HL-60 (cell line): ENCODE data around the gene GUCD1.

Source experiments
- CTCF ChIP-seq: IDR thresholded peaks from one replicate; pipeline ENCODE4 v1.5.1; 2011; ENCODE audit warnings: low read length, control low read depth, inconsistent platforms; ENCODE audit not compliant: insufficient read depth
- GABPA ChIP-seq: IDR thresholded peaks from 2 replicates; pipeline ENCODE4 v1.6.1; 2012; ENCODE audit warnings: low read depth

DNA sequence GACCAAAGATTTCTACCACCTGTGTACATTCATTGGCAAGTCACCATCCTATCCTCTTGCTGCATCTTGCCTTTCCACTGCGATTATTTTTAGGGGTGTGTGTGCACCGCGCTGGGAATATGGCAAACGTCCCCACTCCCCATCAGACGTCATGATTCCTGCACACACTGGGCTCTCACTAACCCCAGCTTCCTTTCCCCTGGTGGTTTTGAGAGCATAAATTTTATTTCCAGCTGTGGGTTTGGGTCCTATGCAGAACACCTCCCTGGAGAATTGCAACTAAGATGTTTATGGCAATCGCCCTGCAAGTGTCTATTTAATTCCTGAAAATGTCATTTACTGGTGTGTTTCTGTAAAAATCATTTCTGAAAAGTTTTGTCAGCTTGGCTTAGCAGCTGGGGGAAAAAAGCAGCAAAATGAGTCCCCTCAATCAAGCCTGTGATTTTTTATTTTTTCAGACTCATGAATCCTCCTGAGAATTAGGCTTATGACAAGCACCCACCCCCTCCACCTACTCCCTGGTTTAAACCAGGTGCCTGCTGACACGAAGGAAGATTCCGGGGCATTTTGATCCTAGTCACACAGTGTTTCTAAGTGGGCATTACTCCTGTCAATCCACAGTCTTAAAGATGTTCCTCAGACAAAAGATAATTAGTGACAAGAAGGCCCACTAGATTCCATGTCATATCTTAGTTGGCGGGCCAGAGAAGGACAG lies 36.0 kb downstream of the GUCD1 start:
- no peak for TF ChIP-seq CTCF
- no peak for TF ChIP-seq GABPA
